ENCODE data around the gene GID8. TPM values are rescaled to one million over a fixed set of nuclear protein-coding genes. Genes with fewer than 3 reads are reported as not detected.

GID8 gene
- total and polyA plus RNA-seq, 2 of the 13 experiments (the other 11 are each of a cell fraction or from before 2014, with no cell fraction given) = 39.6 to 59.8 TPM

DNA sequence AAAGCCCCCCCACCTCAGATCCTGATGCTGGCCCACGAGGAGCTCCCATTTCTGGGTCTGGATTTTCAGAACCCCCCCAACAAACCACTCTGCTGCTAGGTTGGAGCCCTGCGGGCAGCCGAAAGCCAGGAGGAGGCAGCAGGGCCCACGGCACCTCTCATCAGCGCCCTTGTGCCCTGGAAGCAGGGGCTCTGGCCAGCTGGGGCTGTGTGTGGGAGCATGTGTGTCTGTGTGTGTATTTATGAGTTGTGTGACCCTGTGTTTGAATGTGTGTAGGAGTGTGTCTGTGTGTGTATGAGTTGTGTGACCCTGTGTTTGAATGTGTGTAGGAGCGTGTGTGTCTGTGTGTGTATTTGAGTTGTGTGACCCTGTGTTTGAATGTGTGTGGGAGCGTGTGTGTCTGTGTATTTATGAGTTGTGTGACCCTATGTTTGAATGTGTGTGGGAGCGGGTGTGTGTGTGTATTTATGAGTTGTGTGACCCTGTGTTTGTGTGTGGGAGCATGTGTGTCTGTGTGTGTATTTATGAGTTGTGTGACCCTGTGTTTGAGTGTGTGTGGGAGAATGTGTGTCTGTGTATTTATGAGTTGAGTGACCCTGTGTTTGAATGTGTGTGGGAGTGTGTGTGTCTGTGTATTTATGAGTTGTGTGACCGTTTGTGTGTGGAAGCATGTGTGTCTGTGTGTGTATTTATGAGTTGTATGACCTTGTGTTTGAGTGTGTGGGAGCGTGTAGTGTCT is 33.4 kb downstream of the GID8 start (continued):
- TF ChIP-seq, protein P1, sequence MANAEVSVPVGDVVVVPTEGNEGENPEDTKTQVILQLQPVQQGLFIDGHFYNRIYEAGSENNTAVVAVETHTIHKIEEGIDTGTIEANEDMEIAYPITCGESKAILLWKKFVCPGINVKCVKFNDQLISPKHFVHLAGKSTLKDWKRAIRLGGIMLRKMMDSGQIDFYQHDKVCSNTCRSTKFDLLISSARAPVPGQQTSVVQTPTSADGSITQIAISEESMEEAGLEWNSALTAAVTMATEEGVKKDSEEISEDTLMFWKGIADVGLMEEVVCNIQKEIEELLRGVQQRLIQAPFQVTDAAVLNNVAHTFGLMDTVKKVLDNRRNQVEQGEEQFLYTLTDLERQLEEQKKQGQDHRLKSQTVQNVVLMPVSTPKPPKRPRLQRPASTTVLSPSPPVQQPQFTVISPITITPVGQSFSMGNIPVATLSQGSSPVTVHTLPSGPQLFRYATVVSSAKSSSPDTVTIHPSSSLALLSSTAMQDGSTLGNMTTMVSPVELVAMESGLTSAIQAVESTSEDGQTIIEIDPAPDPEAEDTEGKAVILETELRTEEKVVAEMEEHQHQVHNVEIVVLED (CRISPR knock-in tag; IDR thresholded peaks at IDR 0.05; ENCODE audit: borderline replicate concordance) = 0 out of 2 replicates have a peak, but pooled peaks have one; percentile 43
- TF ChIP-seq ZNF3 (CRISPR knock-in tag; IDR thresholded peaks at IDR 0.05) (peak; percentile 32; the same call in 1 of the 2 replicates), ETV5 (CRISPR knock-in tag; IDR thresholded peaks at IDR 0.05; ENCODE audit: borderline replicate concordance) (no peak), ZNF589 (CRISPR knock-in tag; conservative IDR thresholded peaks at IDR 0.05) (0 out of 2 replicates have a peak, but pooled peaks have one; percentile 22), ZNF761 (CRISPR knock-in tag; conservative IDR thresholded peaks at IDR 0.05) (0 out of 2 replicates have a peak, but pooled peaks have one; percentile 35), CREB1 (IDR thresholded peaks at IDR 0.05) (peak; percentile 2; the same call in 1 of the 2 replicates), CREB1 (CRISPR knock-in tag; IDR thresholded peaks at IDR 0.05) (no peak), ZBTB3 (CRISPR knock-in tag; IDR thresholded peaks at IDR 0.05; ENCODE audit: borderline replicate concordance, low read depth) (no peak), TBX2 (CRISPR knock-in tag; IDR thresholded peaks at IDR 0.05; ENCODE audit: borderline replicate concordance) (peak; percentile 28; the same call in 1 of the 2 replicates), BORCS8-MEF2B (CRISPR knock-in tag; IDR thresholded peaks at IDR 0.05) (0 out of 2 replicates have a peak, but pooled peaks have one; percentile 30), BCL6 (CRISPR knock-in tag; IDR thresholded peaks at IDR 0.05) (no peak)
- TF ChIP-seq, protein P2, sequence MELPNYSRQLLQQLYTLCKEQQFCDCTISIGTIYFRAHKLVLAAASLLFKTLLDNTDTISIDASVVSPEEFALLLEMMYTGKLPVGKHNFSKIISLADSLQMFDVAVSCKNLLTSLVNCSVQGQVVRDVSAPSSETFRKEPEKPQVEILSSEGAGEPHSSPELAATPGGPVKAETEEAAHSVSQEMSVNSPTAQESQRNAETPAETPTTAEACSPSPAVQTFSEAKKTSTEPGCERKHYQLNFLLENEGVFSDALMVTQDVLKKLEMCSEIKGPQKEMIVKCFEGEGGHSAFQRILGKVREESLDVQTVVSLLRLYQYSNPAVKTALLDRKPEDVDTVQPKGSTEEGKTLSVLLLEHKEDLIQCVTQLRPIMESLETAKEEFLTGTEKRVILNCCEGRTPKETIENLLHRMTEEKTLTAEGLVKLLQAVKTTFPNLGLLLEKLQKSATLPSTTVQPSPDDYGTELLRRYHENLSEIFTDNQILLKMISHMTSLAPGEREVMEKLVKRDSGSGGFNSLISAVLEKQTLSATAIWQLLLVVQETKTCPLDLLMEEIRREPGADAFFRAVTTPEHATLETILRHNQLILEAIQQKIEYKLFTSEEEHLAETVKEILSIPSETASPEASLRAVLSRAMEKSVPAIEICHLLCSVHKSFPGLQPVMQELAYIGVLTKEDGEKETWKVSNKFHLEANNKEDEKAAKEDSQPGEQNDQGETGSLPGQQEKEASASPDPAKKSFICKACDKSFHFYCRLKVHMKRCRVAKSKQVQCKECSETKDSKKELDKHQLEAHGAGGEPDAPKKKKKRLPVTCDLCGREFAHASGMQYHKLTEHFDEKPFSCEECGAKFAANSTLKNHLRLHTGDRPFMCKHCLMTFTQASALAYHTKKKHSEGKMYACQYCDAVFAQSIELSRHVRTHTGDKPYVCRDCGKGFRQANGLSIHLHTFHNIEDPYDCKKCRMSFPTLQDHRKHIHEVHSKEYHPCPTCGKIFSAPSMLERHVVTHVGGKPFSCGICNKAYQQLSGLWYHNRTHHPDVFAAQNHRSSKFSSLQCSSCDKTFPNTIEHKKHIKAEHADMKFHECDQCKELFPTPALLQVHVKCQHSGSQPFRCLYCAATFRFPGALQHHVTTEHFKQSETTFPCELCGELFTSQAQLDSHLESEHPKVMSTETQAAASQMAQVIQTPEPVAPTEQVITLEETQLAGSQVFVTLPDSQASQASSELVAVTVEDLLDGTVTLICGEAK (IDR thresholded peaks at IDR 0.05) = no peak
- TF ChIP-seq, protein P2 (CRISPR knock-in tag; IDR thresholded peaks at IDR 0.05) = no peak
- TF ChIP-seq, protein P3, sequence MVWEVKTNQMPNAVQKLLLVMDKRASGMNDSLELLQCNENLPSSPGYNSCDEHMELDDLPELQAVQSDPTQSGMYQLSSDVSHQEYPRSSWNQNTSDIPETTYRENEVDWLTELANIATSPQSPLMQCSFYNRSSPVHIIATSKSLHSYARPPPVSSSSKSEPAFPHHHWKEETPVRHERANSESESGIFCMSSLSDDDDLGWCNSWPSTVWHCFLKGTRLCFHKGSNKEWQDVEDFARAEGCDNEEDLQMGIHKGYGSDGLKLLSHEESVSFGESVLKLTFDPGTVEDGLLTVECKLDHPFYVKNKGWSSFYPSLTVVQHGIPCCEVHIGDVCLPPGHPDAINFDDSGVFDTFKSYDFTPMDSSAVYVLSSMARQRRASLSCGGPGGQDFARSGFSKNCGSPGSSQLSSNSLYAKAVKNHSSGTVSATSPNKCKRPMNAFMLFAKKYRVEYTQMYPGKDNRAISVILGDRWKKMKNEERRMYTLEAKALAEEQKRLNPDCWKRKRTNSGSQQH (CRISPR knock-in tag; IDR thresholded peaks at IDR 0.05; ENCODE audit: low read depth) = 0 out of 2 replicates have a peak, but pooled peaks have one; percentile 11
- TF ChIP-seq, protein P4, sequence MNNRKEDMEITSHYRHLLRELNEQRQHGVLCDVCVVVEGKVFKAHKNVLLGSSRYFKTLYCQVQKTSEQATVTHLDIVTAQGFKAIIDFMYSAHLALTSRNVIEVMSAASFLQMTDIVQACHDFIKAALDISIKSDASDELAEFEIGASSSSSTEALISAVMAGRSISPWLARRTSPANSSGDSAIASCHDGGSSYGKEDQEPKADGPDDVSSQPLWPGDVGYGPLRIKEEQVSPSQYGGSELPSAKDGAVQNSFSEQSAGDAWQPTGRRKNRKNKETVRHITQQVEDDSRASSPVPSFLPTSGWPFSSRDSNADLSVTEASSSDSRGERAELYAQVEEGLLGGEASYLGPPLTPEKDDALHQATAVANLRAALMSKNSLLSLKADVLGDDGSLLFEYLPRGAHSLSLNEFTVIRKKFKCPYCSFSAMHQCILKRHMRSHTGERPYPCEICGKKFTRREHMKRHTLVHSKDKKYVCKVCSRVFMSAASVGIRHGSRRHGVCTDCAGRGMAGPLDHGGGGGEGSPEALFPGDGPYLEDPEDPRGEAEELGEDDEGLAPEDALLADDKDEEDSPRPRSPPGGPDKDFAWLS (CRISPR knock-in tag; IDR thresholded peaks at IDR 0.05; ENCODE audit: borderline replicate concordance) = no peak
